SK-N-DZ (cell line): ENCODE results near the gene SLC9C2. TPM values are rescaled to one million over a fixed set of nuclear protein-coding genes. Genes with fewer than 3 reads are reported as not detected.
"Not testable (repeated sequence)": the region's sequence is repeated elsewhere in the genome, so short reads cannot be mapped to it uniquely, and the experiment has no call there.

ENCODE experiments used
- DNase-seq: peaks from one replicate; pipeline ENCODE4 v3.0.0-alpha.2; 2015; ENCODE audit warnings: low spot score
- polyA plus RNA-seq, 2 experiments: library from polyadenylated mRNA; depleted of rRNA; stranded (reverse); fragments of >200 nt; gene quantifications; 2 replicates each; pipeline ENCODE4 v1.2.3, GENCODE V29; 2014

Gene SLC9C2
- polyA plus RNA-seq (2014; cell fraction: cytosol; rRNA removed) = not detected in 2 replicates
- polyA plus RNA-seq (2014; cell fraction: nucleus; rRNA removed) = not detected in 2 replicates

- DNase-seq = no peak
Observed at GRCh38 chr1:173603056-173603591, at the start of gene SLC9C2. Gene SLC9C2, minus strand, starts transcription at chr1:173603072. Its CDS starts 1,296 bp downstream, at chr1:173601776.

- no peak for DNase-seq
Observed at GRCh38 chr1:173648880-173649605, 46.2 kb upstream of the SLC9C2 start.

- DNase-seq = no peak
Observed at GRCh38 chr1:173646656-173647055, 43.8 kb upstream of the SLC9C2 start.

- DNase-seq = not testable (repeated sequence)
Observed at GRCh38 chr1:173642450-173643139, 39.7 kb upstream of the SLC9C2 start.

- DNase-seq = no peak
Observed at GRCh38 chr1:173639102-173639501, 36.2 kb upstream of the SLC9C2 start.

- no peak for DNase-seq
Observed at GRCh38 chr1:173638043-173639021, 35.5 kb upstream of the SLC9C2 start.

GRCh38 chr1:173637236-173638042, 34.6 kb upstream of the SLC9C2 start:
- DNase-seq = not testable (repeated sequence)

- DNase-seq = no peak
Observed at GRCh38 chr1:173635116-173635515, 32.2 kb upstream of the SLC9C2 start, which contains the start of gene TEX50. Gene TEX50, plus strand, starts transcription at chr1:173635338. Its CDS starts 184 bp downstream, at chr1:173635522.

GRCh38 chr1:173628888-173629287, 26.0 kb upstream of the SLC9C2 start:
- no peak for DNase-seq

- no peak for DNase-seq
Observed at GRCh38 chr1:173627269-173627668, 24.4 kb upstream of the SLC9C2 start.

- DNase-seq = no peak
Observed at GRCh38 chr1:173616859-173617258, 14.0 kb upstream of the SLC9C2 start.

- not testable (repeated sequence) for DNase-seq
Observed at GRCh38 chr1:173613086-173613485, 10.2 kb upstream of the SLC9C2 start.

- DNase-seq = no peak
Observed at GRCh38 chr1:173608503-173609216, 5.8 kb upstream of the SLC9C2 start.

- DNase-seq = no peak
Observed at GRCh38 chr1:173601588-173601987, 1.3 kb downstream of the SLC9C2 start.

GRCh38 chr1:173596097-173596825, 6.6 kb downstream of the SLC9C2 start:
- DNase-seq = no peak

- not testable (repeated sequence) for DNase-seq
Observed at GRCh38 chr1:173591138-173591537, 11.7 kb downstream of the SLC9C2 start.

GRCh38 chr1:173590557-173590956, 12.3 kb downstream of the SLC9C2 start:
- DNase-seq = no peak

GRCh38 chr1:173581383-173582079, 21.3 kb downstream of the SLC9C2 start:
- DNase-seq = no peak
